NCI-H510A (cell line): Measurements from ENCODE around the gene TRMT11.
"Not testable (repeated sequence)": the region's sequence is repeated elsewhere in the genome, so short reads cannot be mapped to it uniquely, and the experiment has no call there.

Experiments used
- DNase-seq: peaks from one replicate; lab custom pipeline; 2025; lab: John Stamatoyannopoulos, UW

Gene TRMT11

DNA sequence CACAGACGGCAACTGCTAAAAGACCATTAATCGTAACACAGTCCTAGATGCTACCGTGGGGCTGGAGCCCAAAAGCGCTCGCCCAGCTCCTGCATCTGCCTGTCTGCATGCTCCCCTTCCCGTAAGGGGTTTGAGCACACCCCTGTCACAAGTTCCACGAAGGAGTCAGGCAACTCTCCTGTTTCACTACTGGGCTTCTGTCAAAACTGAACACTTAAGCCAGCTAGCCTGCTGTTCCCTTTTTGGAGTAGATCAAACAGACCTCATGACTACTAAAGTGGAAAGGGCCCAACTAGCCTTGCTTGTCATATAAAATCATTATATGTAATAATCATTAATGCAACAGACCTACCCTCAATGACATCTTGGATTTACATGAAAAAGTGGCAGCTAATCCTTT lies 61.3 kb downstream of the TRMT11 start:
- no peak for DNase-seq

DNA sequence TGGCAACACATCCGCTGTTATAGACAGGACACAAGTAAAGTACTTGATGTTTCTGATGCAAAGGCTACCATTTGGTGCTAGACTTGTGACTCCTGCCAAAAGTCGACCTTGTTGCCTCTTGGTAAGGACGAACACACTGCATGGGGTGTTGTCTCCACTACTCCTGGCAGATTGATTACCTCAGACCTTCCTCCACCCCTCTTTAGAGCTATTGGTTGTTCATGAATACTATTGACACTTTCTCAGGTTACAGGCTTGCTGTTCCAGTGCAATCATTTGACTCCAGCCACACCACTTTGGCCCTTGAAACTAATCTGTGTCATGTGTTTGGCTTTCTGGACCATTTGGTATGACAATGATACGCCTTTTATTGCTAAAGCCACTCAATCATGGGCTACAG lies 62.3 kb downstream of the TRMT11 start:
- peak; percentile 35 for DNase-seq

DNA sequence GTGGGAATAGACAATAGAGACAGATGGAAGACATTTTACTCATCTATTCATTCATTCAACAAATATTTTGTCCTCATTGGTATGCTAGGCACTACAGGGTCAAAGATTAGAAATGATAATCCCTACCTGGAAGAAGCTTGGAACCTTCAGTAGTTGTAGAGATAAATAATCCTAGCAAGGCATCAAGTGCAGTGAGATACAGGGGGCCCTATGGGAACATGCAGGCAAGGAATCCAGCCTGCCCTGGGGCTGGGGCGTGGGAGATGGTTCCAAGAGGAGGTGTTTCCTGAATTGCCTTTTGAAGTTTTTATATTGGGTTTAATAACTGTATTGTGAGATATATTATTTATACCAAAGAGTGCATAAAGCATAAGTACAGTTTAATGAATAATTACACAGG lies 64.5 kb downstream of the TRMT11 start:
- DNase-seq: no peak

DNA sequence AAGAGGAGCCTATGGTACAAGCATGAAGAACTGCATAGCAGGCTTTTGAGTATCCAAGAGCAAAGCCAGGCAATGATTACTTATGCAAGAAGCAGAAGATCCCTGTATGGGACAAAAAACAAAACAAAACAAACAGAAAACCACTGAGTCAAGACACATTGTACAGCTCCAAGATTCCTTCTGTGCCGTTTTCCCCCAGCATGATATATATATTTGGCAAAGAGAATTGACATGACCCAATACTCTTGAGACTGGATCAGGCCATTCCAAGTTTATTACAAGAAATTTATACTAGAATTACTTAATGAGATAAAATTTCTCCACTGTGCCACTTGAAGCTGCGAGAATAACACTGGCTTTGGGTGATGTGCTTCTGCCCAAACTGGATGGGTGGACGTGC lies 65.5 kb downstream of the TRMT11 start:
- no peak for DNase-seq

DNA sequence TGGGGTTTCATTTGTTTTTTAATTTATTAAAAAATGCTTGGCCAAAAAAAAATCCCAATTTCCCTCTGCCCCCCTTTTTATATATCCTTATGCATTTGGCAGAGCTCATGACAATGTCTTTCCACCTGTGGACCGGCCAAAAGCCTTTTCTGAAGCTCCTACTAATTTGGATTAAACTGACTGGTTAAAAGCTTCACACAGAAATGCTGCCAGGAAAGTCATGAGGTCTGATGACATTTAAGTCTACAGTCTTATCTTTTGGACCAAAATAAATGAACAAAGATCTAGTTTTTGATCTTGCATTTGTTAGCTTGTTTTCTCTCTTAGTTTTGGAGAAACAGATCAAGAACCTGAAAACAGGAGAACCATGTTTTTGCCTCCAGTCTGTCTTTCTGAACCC lies 66.1 kb downstream of the TRMT11 start:
- no peak for DNase-seq

DNA sequence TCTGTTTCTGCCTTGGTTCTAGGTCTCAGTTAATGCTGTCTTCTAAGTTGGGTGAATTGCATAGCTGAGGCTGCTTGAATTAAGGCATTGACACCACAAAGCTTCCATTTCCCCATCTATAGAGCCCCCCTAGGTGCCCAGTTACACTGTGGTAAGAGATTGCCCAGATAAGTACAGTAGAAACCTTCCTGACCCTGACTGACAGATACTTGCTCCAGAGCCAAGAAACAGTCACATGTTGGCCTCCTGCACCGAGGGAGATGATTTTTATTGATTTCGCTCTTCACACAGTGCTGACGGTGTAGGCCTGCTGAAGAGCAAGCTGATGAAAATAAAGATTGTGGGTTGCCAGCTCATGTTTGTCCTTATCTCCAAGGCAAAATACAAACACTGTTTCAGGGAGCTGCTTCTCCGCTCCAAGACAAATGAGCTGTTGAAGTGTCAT lies 67.9 kb downstream of the TRMT11 start:
- DNase-seq: no peak

DNA sequence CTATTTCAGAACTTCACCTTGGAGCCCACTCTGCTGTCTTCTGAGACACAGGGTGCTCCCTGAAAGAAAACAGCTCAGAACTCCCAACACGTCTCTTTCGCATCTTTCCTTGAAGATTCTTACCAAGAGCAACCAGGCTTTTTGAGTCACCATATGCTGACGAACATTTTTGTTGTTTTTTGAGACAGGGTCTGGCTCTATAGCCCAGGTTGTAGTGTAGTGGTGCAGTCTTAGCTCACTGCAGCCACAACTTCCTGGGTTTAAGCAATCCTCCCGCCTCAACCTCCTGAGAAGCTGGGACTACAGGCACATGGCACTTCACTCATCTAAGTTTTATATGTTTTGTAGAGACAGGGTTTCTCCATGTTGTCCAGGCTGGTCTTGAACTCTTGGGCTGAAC lies 68.5 kb downstream of the TRMT11 start:
- no peak for DNase-seq

DNA sequence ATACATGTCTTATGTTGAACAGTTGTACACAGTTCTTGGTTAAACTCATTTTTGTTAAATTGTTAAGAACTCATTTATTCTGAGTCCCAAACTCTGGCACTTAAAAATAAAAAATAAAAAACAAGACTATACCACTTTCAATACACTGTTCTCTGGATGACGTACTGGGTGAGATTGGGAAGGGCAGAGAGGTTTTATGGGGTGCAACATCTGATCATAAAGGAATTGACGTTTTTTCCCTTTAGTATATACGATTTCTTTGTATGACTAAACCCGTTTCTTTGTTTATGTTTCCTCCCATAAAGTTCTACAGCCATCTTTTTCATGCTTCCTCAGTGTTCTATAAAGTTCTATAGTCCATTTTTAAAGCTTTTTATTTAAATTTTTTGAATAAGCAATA lies 69.1 kb downstream of the TRMT11 start:
- no peak for DNase-seq

DNA sequence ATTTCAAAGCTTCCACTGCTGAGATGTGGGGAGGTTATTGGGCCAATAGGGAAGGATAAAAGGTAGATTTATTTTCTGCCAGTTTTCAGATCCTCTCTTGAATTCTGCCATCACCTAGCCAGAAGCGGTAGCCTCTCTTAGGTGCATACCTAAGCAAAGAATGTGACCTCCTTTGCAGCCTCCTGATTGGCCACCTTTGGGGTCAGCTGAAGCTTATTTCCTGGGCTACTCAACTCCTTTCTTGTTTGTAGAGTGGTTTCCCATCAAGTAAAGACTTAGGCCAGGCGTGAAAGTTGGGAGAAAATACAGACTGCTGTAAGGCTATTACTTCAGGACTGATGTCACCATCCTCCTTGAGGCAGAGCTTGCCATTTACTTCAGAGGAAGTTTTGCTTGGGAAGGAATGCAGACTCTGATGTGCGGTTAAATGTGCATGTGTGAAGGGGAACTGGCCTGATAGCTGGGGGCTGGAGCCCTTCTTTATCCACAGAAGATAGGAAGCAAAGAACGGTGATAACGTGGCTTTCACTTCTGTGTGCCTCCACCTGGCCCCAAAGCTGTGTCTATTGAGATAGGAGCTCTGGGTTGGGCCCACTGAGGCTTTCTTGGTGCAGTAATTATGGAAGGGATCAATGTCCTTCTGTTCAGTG lies 70.1 kb downstream of the TRMT11 start:
- no peak for DNase-seq

DNA sequence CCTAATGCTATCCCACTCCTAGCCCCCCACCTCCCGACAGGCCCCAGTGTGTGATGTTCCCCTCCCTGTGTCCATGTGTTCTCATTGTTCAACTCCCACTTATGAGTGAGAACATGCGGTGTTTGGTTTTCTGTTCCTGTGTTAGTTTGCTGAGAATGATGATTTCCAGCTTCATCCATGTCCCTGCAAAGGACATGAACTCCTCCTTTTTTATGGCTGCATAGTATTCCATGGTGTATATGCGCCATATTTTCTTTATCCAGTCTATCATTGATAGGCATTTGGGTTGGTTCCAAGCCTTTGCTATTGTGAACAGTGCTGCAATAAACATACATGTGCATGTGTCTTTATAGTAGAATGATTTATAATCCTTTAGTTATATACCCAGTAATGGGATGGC lies 71.7 kb downstream of the TRMT11 start:
- not testable (repeated sequence) for DNase-seq

DNA sequence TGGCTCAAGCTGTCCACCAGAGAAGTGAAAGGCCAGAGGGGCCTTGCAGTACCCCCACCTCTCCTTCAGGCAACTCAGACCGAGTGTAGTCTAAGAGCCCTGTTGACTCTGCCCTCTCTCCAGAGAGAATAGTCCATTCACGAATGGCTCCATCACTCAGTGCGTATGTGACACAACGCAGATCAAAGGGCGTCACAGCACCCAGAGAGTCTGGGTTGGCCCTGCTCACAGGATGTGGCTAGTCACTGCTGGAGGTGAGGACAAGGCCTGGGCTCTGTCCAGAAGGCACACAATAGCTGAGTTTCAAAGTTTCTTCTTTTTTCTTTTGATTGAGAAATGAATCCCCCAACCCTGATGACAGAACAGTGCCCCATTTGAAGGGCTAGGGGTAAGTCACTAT lies 74.1 kb downstream of the TRMT11 start:
- no peak for DNase-seq

DNA sequence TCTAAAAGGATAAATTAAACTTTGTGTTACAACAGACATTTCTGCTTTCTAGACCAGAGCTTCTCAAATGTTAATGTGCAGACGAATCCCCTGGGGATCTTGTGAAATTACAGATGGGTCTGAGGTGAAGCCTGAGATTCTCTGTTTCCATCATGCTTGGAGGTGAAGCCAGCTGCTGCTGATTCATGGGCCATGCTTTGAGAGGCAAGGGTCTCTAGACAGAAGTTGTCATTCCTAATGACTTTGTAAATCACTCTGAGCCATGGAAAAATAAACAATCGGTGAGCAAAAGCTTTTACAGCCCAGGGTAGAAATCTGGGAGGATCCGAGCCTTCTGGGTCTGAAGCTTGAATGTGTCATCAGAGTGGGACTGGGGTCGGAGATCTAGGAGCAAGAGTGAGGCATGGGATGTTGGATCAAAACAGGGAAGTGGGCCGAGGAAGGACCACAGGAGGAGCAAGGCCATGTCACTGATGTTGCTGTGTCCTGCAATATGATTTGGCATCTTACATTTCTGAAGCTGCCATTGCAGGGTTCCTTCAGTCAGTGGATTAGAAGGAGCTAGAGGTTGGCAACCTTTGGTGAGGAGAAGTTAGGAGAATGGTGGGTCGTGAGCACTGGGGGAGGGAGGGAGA lies 77.3 kb downstream of the TRMT11 start:
- DNase-seq: no peak

DNA sequence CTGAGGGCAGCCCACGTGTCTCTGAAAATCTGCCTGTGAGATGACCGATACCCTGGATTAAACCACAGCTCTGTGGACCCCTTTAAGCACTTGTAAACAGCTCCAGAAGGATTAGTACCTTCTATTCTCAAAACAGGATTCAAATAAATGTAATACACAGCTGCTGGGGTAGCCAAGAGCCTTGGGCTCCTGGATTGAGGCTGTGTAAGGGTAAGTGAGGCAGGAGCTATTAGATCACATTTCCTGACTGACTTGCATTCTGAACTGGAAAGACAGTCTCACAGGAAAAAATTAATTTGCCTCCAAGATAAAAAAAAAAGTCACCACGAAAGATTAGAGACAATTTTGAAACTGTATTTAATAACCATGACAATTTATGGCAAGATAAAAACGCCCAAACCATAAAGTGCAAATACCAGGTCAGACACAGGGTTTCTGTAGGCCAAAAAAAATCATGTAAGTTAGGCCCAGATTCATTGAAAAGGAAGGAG lies 78.0 kb downstream of the TRMT11 start:
- no peak for DNase-seq

DNA sequence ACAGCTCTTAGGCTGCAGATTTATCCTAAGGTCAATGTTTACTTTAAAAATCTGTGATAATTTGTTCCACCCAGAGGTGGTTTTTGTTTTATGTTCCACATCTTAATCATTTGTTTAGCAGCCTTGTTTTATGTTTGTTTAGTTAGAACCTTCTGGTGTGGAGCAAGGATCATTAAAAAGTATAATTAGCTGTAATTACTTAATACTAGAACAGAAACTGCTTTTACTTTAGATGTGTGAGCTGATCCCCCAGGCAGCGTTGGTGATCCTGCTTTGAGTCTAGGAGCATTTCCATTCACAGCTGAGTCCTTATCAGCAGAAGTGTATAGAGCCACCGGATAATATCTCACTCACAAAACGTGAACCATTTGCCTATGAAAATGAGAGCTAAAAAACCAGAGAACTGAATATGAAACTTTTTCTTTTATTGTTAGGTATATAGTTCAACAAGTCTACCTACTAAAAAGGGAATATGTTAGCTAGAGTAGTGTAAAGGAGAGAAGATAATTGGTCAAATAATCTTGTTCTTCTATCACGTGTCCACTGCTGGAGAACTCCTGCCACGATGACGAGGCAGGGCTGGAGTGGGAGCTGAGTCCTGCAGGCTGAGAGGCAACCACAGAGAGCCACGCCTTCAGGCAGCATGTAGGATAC lies 78.5 kb downstream of the TRMT11 start:
- DNase-seq: no peak

DNA sequence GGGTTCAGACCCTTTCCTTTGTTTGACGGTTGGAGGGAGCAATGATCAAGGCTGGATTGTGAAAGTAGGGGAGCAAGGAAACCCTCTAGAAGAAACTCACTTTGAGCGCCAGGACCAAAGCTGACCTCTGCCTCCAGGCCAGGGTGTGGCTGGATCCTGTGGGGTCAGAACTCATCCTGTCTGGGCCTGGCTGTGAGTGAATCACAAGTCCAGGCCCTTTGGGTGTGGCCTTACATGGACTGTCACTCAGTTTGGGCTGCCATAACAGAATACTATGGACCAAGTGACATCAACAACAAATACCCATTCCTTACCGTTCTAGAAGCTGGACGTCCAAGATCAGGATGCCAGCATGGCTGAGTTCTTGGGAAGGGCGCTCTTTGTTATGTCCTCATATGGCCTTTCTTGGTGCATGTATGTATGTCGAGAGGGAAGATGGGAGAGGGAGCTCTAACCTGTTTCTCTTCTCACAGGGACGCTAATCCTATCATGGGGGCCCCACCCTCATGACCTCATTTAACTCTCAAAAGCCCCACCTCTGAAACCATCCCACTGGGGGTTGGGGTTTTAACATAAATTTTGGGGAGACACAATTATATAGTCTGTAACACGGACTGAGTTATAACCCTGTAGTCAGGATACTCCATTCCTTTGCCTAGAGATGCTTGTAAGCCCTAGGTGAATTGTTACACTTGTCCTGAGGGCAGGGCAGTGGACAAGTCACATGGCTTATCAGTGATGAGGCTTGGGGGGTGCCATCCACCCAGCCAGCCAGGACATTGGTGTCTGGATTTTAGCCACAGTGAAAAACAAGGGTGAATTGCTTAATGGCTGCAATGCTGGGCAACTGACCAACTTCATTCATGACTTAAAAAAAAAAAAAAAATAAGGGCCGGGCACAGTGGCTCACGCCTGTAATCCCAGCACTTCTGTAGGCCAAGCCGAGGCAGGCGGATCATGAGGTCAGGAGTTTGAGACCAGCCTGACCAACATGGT lies 80.0 kb downstream of the TRMT11 start:
- DNase-seq: no peak

DNA sequence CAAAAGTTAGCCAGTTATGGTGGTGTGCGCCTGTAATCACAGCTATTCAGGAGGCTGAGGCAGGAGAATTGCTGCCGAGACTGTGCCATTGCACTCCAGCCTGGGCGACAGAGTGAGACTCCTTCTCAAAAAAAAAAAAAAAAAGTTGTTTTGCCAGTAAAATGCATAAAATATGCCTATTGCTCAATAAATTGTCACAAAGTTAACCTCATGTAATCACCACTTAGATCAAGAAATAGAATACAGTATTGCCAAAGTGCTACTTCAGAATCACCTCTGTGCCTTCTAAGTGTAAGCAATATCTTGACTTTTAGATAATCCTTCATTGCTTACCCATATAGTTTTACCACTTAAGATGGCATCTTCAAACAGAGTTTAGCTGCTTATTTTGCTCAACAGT lies 80.7 kb downstream of the TRMT11 start:
- DNase-seq: no peak

DNA sequence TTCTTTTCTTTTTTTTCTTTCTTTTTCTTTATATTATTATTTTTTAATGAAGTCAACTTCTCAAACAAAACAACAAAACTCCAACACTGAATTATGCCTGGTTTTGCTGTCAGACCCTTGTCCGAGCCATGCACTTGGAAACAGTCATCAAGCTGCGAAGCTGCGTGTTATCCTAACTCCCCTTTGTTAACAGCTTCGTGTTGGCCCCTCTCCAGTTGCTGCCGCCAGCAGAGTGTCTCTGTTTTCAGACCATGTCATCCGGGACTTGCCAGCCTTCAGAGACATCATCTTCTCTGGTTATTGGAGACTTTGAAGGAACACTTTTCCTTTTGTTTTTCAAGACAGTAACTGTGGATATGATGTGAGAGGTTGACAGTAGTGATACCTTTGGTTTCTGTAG lies 83.1 kb downstream of the TRMT11 start:
- DNase-seq: no peak

DNA sequence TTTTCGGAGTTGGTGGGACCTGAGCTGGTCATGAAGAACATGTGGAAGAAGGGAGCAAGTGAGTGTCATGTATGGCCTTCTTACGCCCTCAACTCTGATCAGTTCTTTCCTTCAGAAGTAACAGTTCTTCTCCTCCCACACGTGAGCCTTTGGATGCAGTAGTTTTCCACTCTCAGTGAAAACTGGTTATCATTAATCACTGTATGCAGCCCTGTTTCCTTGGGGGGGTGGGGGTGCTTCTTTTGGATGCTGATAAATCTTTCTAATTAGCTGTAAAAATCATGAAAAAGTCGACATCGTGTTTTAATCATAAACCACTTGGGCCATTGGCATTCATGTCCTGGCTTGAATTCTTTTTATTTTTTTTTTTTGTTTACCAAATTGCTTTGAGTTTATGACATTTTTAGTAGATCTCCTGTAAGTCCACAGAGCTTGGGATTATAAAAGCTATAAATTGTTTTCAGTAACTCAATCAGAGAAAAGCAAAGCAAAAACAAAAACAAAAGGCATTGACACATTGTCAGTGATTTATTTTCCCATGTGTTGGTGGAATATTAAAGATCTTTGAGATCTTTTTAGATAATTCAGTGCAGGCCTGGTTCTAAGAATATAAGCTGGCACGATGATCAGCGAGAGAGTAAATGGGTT lies 84.8 kb downstream of the TRMT11 start:
- no peak for DNase-seq

DNA sequence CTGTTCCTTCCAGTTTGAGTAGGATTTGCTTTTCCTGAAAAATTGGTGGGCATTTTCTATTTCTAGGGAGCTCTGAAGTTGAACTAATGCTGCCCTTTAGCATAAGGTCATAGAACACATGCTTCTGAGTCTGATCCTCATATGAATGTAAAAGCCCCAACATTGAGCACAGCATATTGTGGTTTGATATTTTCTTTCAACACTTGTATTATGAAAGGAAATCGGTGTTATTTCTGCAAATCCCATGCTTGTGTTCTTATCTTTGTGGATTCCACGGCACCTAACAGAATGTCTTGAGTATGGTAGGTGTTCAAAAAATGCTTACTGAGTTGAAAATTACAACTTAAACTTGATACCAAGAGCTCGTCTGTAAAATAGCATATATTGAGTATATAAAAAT lies 85.8 kb downstream of the TRMT11 start:
- DNase-seq: no peak

DNA sequence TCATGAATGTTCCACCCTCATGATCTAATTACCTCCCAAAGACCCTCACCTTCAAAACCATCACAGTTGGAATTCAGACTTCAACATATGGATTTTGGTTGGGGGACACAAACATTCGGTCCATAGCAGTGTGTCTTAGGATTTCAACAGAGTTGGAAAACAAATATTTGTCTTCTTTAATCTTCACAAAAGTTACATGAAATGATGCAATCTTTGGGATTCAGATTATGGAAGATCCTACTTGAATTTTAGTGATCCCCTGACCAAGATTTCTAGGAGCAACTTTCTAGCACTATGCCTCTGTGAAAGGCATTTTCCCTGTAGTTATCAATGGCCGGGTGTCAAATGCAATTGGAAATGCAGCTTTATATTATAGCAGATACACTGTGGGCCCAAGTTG lies 86.5 kb downstream of the TRMT11 start:
- no peak for DNase-seq

DNA sequence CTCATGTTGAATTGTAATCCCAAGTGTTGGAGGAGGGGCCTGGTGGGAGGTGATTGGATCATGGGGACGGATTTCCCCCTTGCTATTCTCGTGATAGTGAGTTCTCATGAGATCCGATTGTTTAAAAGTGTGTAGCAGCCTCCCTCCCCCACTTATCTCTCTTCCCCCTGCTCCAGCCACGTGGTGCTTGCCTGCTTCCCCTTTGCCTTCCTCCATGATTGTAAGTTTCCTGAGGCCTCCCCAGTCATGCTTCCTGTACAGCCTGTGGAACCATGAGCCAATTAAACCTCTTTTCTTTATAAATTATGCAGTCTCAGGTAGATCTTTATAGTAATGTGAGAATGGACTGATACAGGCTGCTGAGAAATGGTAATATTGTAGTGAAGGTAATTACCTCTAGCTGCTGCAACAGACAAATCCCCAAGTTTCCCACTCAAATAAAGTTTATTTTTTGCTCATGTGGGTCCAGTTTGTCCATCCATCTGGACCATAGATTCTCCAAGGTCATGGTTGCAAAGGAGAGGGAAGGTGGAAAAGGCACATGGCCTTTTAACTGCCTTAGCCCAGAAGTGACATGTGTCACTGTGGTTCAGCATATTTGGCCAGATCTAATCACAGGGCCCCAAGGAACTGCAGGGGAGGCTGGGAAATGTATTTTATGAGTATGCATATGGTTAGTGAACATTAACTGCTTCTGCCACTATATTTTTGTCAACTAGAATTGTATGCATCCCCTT lies 89.2 kb downstream of the TRMT11 start:
- DNase-seq: no peak
